K562 (cell line): ENCODE data around the gene SPIC. TPM values are rescaled to one million over a fixed set of nuclear protein-coding genes. Genes with fewer than 3 reads are reported as not detected.

ENCODE experiments used
- CBFA2T3 ChIP-seq: fragments of 450-650 bp; IDR thresholded peaks from 2 replicates; pipeline ENCODE4 v1.6.1; 2017
- CGGBP1 ChIP-seq: fragments of 250-450 bp; sonication (Bioruptor Pico); IDR thresholded peaks from 2 replicates; pipeline ENCODE4 v1.9.0; 2021; ENCODE audit warnings: mild to moderate bottlenecking
- CHD4 ChIP-seq: fragments of 200-600 bp; sonication (generic); IDR thresholded peaks from 3 replicates; pipeline ENCODE4 v1.6.1; 2012; ENCODE audit warnings: low read depth, mild to moderate bottlenecking, mixed read lengths, low read length, inconsistent platforms; ENCODE audit not compliant: insufficient read depth, insufficient replicate concordance, poor library complexity, severe bottlenecking
- DEAF1 ChIP-seq: fragments of 450-650 bp; formaldehyde crosslinking; IDR thresholded peaks from 2 replicates; pipeline ENCODE4 v1.4.0; 2020; ENCODE audit warnings: mild to moderate bottlenecking, moderate library complexity
- DPF2 ChIP-seq: fragments of 450-650 bp; IDR thresholded peaks from 2 replicates; pipeline ENCODE4 v1.6.1; 2016
- E2F5 ChIP-seq: sonication (generic); formaldehyde crosslinking; IDR thresholded peaks from 2 replicates; pipeline ENCODE4 v1.8.0; 2022; ENCODE audit warnings: mild to moderate bottlenecking, missing genetic modification reagents
- FOXA3 ChIP-seq, 2 experiments: fragments of 450-650 bp in 1 of 2; sonication (generic) in 1 of 2; formaldehyde crosslinking; IDR thresholded peaks in 1 of 2; conservative IDR thresholded peaks in 1 of 2; 2 replicates each; pipeline versions ENCODE4 v1.4.0 to v1.8.0; 2020 to 2022; ENCODE audit warnings: mild to moderate bottlenecking in 2 of 2, missing genetic modification reagents in 1 of 2
- FOXJ3 ChIP-seq: sonication (generic); formaldehyde crosslinking; IDR thresholded peaks from 2 replicates; pipeline ENCODE4 v1.4.0; 2020; ENCODE audit warnings: mild to moderate bottlenecking, missing genetic modification reagents
- HINFP ChIP-seq: fragments of 450-650 bp; conservative IDR thresholded peaks from 2 replicates; pipeline ENCODE4 v1.6.1; 2016; ENCODE audit warnings: missing genetic modification characterization, low read depth, mild to moderate bottlenecking, control low read depth, missing compliant biosample characterization
- HMBOX1 ChIP-seq: sonication (generic); IDR thresholded peaks from 2 replicates; pipeline ENCODE4 v1.6.1; 2016
- MTA2 ChIP-seq: fragments of 450-650 bp; IDR thresholded peaks from 2 replicates; pipeline ENCODE4 v1.6.1; 2016; ENCODE audit warnings: low read depth
- SETDB1 ChIP-seq: IDR thresholded peaks from one replicate; pipeline ENCODE4 v1.6.1; 2012; ENCODE audit warnings: low read length, control low read depth, inconsistent platforms
- SMC3 ChIP-seq: conservative IDR thresholded peaks from 2 replicates; pipeline ENCODE4 v1.6.1; 2011; ENCODE audit warnings: low read depth, low read length, improper control_type of control experiment; ENCODE audit not compliant: insufficient read depth
- SPI1 ChIP-seq: IDR thresholded peaks from 2 replicates; pipeline ENCODE4 v1.6.1; 2011; ENCODE audit warnings: low read depth, low read length, control low read depth, borderline replicate concordance
- TAL1 ChIP-seq: fragments of 450-650 bp; IDR thresholded peaks from 2 replicates; pipeline ENCODE4 v1.6.1; 2016; ENCODE audit warnings: mild to moderate bottlenecking
- TBL1XR1 ChIP-seq, 2 experiments: IDR thresholded peaks; 2 replicates each; pipeline ENCODE4 v1.6.1; 2012; ENCODE audit warnings: improper control_type of control experiment in 2 of 2, low read length in 2 of 2, mild to moderate bottlenecking in 1 of 2
- TSC22D4 ChIP-seq: fragments of 450-650 bp; IDR thresholded peaks from 2 replicates; pipeline ENCODE4 v1.6.1; 2016; ENCODE audit warnings: missing genetic modification characterization, missing biosample characterization, control low read depth
- ZBED1 ChIP-seq: IDR thresholded peaks from 2 replicates; pipeline ENCODE4 v1.6.1; 2014
- ZBTB12 ChIP-seq: fragments of 250-450 bp; sonication (Bioruptor Pico); IDR thresholded peaks from 2 replicates; pipeline ENCODE4 v1.4.0; 2020
- ZBTB2 ChIP-seq: fragments of 450-650 bp; IDR thresholded peaks from 2 replicates; pipeline ENCODE4 v1.6.1; 2016; ENCODE audit warnings: antibody characterized with exemption
- polyA plus RNA-seq, 8 experiments: library from polyadenylated mRNA; depleted of rRNA in 4 of 8; stranded (reverse) in 5 of 8; unstranded in 3 of 8; fragments of >200 nt; fragmentation: Nextera tagmentation in 2 of 8; fragmentation: Illumina TruSeq in 1 of 8; extraction: Ambion mirVana in 2 of 8; extraction: Trizol in 1 of 8; gene quantifications; 2 replicates each; pipeline versions ENCODE4 v1.2.1 to v1.2.3, GENCODE V29; 2011 to 2014; ENCODE audit warnings: inconsistent platforms in 1 of 8, missing spikeins in 1 of 8
- total RNA-seq, 7 experiments: library from RNA; depleted of rRNA in 6 of 7; stranded (reverse); fragments of >200 nt in 6 of 7; fragmentation: Illumina TruSeq in 2 of 7; extraction: Trizol in 2 of 7; gene quantifications; 2 replicates each; pipeline versions ENCODE4 v1.2.1 to v1.2.3, GENCODE V29; 2011 to 2021; ENCODE audit warnings: low replicate concordance in 1 of 7

The SPIC gene
- total and polyA plus RNA-seq, 9 of the 15 experiments (the other 6 are each of a cell fraction or from before 2014, with no cell fraction given): not detected

GRCh38 chr12:101459642-101460346 lies 15.3 kb upstream of the SPIC start (continued):
- TF ChIP-seq DEAF1 (CRISPR knock-in tag) (no peak), ZBED1 (no peak), CBFA2T3 (peak; percentile 19; the same call in 1 of the 2 replicates), ZBTB12 (CRISPR knock-in tag) (no peak), SETDB1 (no peak), TSC22D4 (tag) (no peak), ZBTB2 (no peak), HMBOX1 (peak; percentile 69), TBL1XR1 (IDR thresholded peaks at IDR 0.05; ENCODE audit: low read length in 2 of 2) (no peak), HINFP (tag) (no peak), E2F5 (CRISPR knock-in tag) (no peak), FOXJ3 (CRISPR knock-in tag) (no peak), MTA2 (no peak), SMC3 (no peak), SPI1 (peak; percentile 84; the same call in 1 of the 2 replicates), FOXA3 (CRISPR knock-in tag; conservative IDR thresholded peaks at IDR 0.05 in 1 of 2, IDR thresholded peaks at IDR 0.05 in 1 of 2) (peak; percentile 95 to 98), CHD4 (no peak), TAL1 (no peak), CGGBP1 (no peak), DPF2 (peak; percentile 36; the same call in 1 of the 2 replicates)
